ENCODE data around the gene CSNK2A1. TPM values are rescaled to one million over a fixed set of nuclear protein-coding genes. Genes with fewer than 3 reads are reported as not detected.

The CSNK2A1 gene
- polyA plus RNA-seq, 1 donor from 2014 or later = 255 TPM

GRCh38 chr20:555976-556385 is 12.4 kb upstream of the CSNK2A1 start:
- no peak overlapping the region for H2AFZ ChIP-seq (ENCODE audit: low read depth, low read length)
- no peaks in the 10 kb centered on the region for H3K9me2 ChIP-seq (ENCODE audit: insufficient read depth, low read length)
- no peaks in the 10 kb centered on the region for H4K20me1 ChIP-seq (ENCODE audit: insufficient read depth)
- no peak overlapping the region for H3K4me2 ChIP-seq (ENCODE audit: low read length)
- TF ChIP-seq EP300 (conservative IDR thresholded peaks at IDR 0.05; ENCODE audit: poor library complexity, severe bottlenecking) (no peak), EZH2 (IDR thresholded peaks at IDR 0.05; ENCODE audit: borderline replicate concordance, insufficient read depth, low read length, poor library complexity, severe bottlenecking) (no peak), MXI1 (conservative IDR thresholded peaks at IDR 0.05; ENCODE audit: poor library complexity, severe bottlenecking) (no peak), RAD21 (conservative IDR thresholded peaks at IDR 0.05) (no peak), POLR2AphosphoS5 (IDR thresholded peaks at IDR 0.05) (no peak), TAF1 (IDR thresholded peaks at IDR 0.05; ENCODE audit: low read depth) (no peak)
- H3K79me2 ChIP-seq (replicated peaks; ENCODE audit: insufficient read depth, low read length) = no peaks in the 10 kb centered on the region
- no peaks in the 10 kb centered on the region for H3K36me3 ChIP-seq (ENCODE audit: insufficient read depth, low read length)
- H3F3A ChIP-seq (ENCODE audit: insufficient read depth, low read length, poor library complexity, severe bottlenecking) = no peaks in the 10 kb centered on the region
- H3K27me3 ChIP-seq (ENCODE audit: insufficient read depth, low read depth, low read length) = no peaks in the 10 kb centered on the region
- H3K9ac ChIP-seq (ENCODE audit: low read length) = no peak overlapping the region
- no peaks in the 10 kb centered on the region for H3K9me3 ChIP-seq (ENCODE audit: low read length)
- no peak overlapping the region for H3K4me3 ChIP-seq (ENCODE audit: low read length)
- H3K27ac ChIP-seq (ENCODE audit: low read length) = no peak overlapping the region

DNA sequence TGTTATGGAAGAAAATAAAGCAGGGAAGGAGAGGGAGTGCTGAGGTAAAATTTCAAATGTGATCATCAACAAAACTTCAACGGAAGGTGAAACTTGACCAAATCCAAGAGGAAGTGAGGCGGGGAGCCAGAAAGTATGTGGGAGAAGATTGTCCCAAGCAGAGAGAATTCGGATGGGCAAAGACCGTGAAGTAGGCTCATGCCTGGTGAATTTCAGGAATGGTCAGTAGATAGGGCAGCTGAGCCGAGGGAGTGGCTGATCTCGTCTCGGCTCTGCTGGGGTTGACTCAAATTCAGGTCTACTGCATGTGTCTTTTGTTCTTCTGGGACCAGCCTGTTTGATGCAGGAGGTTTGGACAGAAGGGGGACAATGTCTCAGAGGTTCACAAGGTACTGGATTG is 7.0 kb upstream of the CSNK2A1 start:
- no peaks in the 10 kb centered on the region for H3K9me2 ChIP-seq (ENCODE audit: insufficient read depth, low read length)
- H3K4me3 ChIP-seq (ENCODE audit: low read length) = no peak overlapping the region
- H4K20me1 ChIP-seq (ENCODE audit: insufficient read depth) = no peaks in the 10 kb centered on the region
- H3K27me3 ChIP-seq (ENCODE audit: insufficient read depth, low read depth, low read length) = no peaks in the 10 kb centered on the region
- no peak overlapping the region for H3K9ac ChIP-seq (ENCODE audit: low read length)
- no peak overlapping the region for H3K27ac ChIP-seq (ENCODE audit: low read length)
- H3K79me2 ChIP-seq (replicated peaks; ENCODE audit: insufficient read depth, low read length) = no peaks in the 10 kb centered on the region
- H3F3A ChIP-seq (ENCODE audit: insufficient read depth, low read length, poor library complexity, severe bottlenecking) = no peaks in the 10 kb centered on the region
- no peak overlapping the region for H2AFZ ChIP-seq (ENCODE audit: low read depth, low read length)
- no peaks in the 10 kb centered on the region for H3K36me3 ChIP-seq (ENCODE audit: insufficient read depth, low read length)
- TF ChIP-seq, protein P1, sequence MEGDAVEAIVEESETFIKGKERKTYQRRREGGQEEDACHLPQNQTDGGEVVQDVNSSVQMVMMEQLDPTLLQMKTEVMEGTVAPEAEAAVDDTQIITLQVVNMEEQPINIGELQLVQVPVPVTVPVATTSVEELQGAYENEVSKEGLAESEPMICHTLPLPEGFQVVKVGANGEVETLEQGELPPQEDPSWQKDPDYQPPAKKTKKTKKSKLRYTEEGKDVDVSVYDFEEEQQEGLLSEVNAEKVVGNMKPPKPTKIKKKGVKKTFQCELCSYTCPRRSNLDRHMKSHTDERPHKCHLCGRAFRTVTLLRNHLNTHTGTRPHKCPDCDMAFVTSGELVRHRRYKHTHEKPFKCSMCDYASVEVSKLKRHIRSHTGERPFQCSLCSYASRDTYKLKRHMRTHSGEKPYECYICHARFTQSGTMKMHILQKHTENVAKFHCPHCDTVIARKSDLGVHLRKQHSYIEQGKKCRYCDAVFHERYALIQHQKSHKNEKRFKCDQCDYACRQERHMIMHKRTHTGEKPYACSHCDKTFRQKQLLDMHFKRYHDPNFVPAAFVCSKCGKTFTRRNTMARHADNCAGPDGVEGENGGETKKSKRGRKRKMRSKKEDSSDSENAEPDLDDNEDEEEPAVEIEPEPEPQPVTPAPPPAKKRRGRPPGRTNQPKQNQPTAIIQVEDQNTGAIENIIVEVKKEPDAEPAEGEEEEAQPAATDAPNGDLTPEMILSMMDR (IDR thresholded peaks at IDR 0.05; ENCODE audit: poor library complexity, severe bottlenecking) = no peak
- TF ChIP-seq SMC3 (conservative IDR thresholded peaks at IDR 0.05; ENCODE audit: poor library complexity) (no peak), MXI1 (conservative IDR thresholded peaks at IDR 0.05; ENCODE audit: poor library complexity, severe bottlenecking) (no peak), POLR2AphosphoS5 (IDR thresholded peaks at IDR 0.05) (no peak), RAD21 (conservative IDR thresholded peaks at IDR 0.05) (no peak), EZH2 (IDR thresholded peaks at IDR 0.05; ENCODE audit: borderline replicate concordance, insufficient read depth, low read length, poor library complexity, severe bottlenecking) (no peak), EP300 (conservative IDR thresholded peaks at IDR 0.05; ENCODE audit: poor library complexity, severe bottlenecking) (no peak), TAF1 (IDR thresholded peaks at IDR 0.05; ENCODE audit: low read depth) (no peak)
- TF ChIP-seq, protein P2, sequence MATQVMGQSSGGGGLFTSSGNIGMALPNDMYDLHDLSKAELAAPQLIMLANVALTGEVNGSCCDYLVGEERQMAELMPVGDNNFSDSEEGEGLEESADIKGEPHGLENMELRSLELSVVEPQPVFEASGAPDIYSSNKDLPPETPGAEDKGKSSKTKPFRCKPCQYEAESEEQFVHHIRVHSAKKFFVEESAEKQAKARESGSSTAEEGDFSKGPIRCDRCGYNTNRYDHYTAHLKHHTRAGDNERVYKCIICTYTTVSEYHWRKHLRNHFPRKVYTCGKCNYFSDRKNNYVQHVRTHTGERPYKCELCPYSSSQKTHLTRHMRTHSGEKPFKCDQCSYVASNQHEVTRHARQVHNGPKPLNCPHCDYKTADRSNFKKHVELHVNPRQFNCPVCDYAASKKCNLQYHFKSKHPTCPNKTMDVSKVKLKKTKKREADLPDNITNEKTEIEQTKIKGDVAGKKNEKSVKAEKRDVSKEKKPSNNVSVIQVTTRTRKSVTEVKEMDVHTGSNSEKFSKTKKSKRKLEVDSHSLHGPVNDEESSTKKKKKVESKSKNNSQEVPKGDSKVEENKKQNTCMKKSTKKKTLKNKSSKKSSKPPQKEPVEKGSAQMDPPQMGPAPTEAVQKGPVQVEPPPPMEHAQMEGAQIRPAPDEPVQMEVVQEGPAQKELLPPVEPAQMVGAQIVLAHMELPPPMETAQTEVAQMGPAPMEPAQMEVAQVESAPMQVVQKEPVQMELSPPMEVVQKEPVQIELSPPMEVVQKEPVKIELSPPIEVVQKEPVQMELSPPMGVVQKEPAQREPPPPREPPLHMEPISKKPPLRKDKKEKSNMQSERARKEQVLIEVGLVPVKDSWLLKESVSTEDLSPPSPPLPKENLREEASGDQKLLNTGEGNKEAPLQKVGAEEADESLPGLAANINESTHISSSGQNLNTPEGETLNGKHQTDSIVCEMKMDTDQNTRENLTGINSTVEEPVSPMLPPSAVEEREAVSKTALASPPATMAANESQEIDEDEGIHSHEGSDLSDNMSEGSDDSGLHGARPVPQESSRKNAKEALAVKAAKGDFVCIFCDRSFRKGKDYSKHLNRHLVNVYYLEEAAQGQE (IDR thresholded peaks at IDR 0.05; ENCODE audit: borderline replicate concordance) = no peak
- H3K9me3 ChIP-seq (ENCODE audit: low read length) = no peaks in the 10 kb centered on the region
- no peak overlapping the region for H3K4me2 ChIP-seq (ENCODE audit: low read length)
